GM12878 (cell line): ENCODE measurements around the gene TTLL8. TPM values are rescaled to one million over a fixed set of nuclear protein-coding genes. Genes with fewer than 3 reads are reported as not detected.

Experiments used
- ATAC-seq: fragments of 200-7000 bp; cut with Tn5 transposase; 3 replicates; pipeline ENCODE4 v1.9.1; 2020; ENCODE audit warnings: mild to moderate bottlenecking, moderate library complexity
- BruUV-seq: library from RNA; stranded (reverse); fragments of 400-500 nt; replicated peaks from 2 replicates; lab custom pipeline; 2021; lab: Mats Ljungman, UMichigan
- CTCF ChIA-PET: fragments of 300-600 bp; sonication (Branson Sonifier 250); formaldehyde crosslinking; extraction: SDS; loops from one replicate; lab custom pipeline; 2021; ENCODE audit warnings: inconsistent platforms; lab: Yijun Ruan, JAX
- POLR2A ChIA-PET: fragments of 350-600 bp; formaldehyde crosslinking; extraction: SDS; loops from one replicate; lab custom pipeline; 2021; ENCODE audit warnings: inconsistent platforms; lab: Charles Lee
- RAD21 ChIA-PET: fragments of 300-600 bp; sonication (Branson Sonifier 250); formaldehyde crosslinking; loops from one replicate; lab custom pipeline; 2023; ENCODE audit warnings: antibody characterized with exemption; ENCODE audit not compliant: unreplicated experiment; lab: Charles Lee
- SMC1A ChIA-PET: fragments of 300-600 bp; sonication (Branson Sonifier 250); formaldehyde crosslinking; loops from one replicate; lab custom pipeline; 2023; ENCODE audit not compliant: unreplicated experiment, uncharacterized antibody; lab: Charles Lee
- DNase-seq: peaks from one replicate; pipeline ENCODE4 v3.0.0-alpha.2; 2011; ENCODE audit warnings: low read depth, low spot score
- FAIRE-seq: peaks from 3 replicates; lab custom pipeline; 2011; peaks lifted over from hg19 to GRCh38; lab: Jason Lieb, UNC
- H2AFZ ChIP-seq: 2 replicates; pipeline ENCODE4 v1.6.0; 2011; ENCODE audit warnings: low read depth, low read length, control low read depth; ENCODE audit not compliant: control insufficient read depth
- H3K27ac ChIP-seq: 2 replicates; pipeline ENCODE4 v1.5.1; 2011; ENCODE audit warnings: control low read depth; ENCODE audit not compliant: control insufficient read depth, insufficient read depth
- H3K27me3 ChIP-seq, 2 experiments: replicated peaks in 1 of 2; 2 replicates each; pipeline versions ENCODE4 v1.6.0 to v1.6.1; 2011; ENCODE audit warnings: low read length in 1 of 2; ENCODE audit not compliant: control insufficient read depth in 2 of 2, insufficient read depth in 2 of 2
- H3K36me3 ChIP-seq, 2 experiments: 2 replicates each; pipeline ENCODE4 v1.5.1; 2011; ENCODE audit warnings: low read length in 1 of 2; ENCODE audit not compliant: control insufficient read depth in 2 of 2, insufficient read depth in 2 of 2
- H3K4me1 ChIP-seq: 2 replicates; pipeline ENCODE4 v1.6.1; 2011; ENCODE audit warnings: mild to moderate bottlenecking, low read length, moderate library complexity, mixed read lengths; ENCODE audit not compliant: control insufficient read depth, insufficient read depth
- H3K4me2 ChIP-seq: 2 replicates; pipeline ENCODE4 v1.6.0; 2011; ENCODE audit warnings: control low read depth; ENCODE audit not compliant: control insufficient read depth, insufficient read depth
- H3K4me3 ChIP-seq: fragments of 200-600 bp; sonication (generic); 2 replicates; pipeline ENCODE4 v1.5.1; 2016
- H3K79me2 ChIP-seq: 2 replicates; pipeline ENCODE4 v1.6.0; 2011; ENCODE audit warnings: low read length; ENCODE audit not compliant: control insufficient read depth, insufficient read depth
- H3K9ac ChIP-seq: 2 replicates; pipeline ENCODE4 v1.8.0; 2011; ENCODE audit warnings: low read length, control low read depth, mixed read lengths; ENCODE audit not compliant: control insufficient read depth, insufficient read depth
- H3K9me3 ChIP-seq: replicated peaks from 3 replicates; pipeline ENCODE4 v1.5.1; 2011; ENCODE audit warnings: mild to moderate bottlenecking, low read length; ENCODE audit not compliant: control insufficient read depth, insufficient read depth
- H4K20me1 ChIP-seq: 2 replicates; pipeline ENCODE4 v1.6.0; 2011; ENCODE audit not compliant: control insufficient read depth, insufficient read depth
- DPF2 ChIP-seq: fragments of 450-650 bp; IDR thresholded peaks from 2 replicates; pipeline ENCODE4 v1.6.1; 2017; ENCODE audit warnings: mild to moderate bottlenecking
- FOXK2 ChIP-seq: fragments of 450-650 bp; IDR thresholded peaks from 2 replicates; pipeline ENCODE4 v1.6.1; 2017; ENCODE audit warnings: mild to moderate bottlenecking, moderate library complexity
- IRF4 ChIP-seq: IDR thresholded peaks from 2 replicates; pipeline ENCODE4 v1.6.1; 2011; ENCODE audit warnings: low read depth, low read length
- NKRF ChIP-seq: fragments of 450-650 bp; conservative IDR thresholded peaks from 2 replicates; pipeline ENCODE4 v1.6.1; 2017; ENCODE audit warnings: mild to moderate bottlenecking, moderate library complexity
- NRF1 ChIP-seq: conservative IDR thresholded peaks from 2 replicates; pipeline ENCODE4 v1.6.1; 2011; ENCODE audit warnings: mild to moderate bottlenecking, low read depth, low read length, improper control_type of control experiment
- RAD51 ChIP-seq: fragments of 450-650 bp; IDR thresholded peaks from 2 replicates; pipeline ENCODE4 v1.6.1; 2016; ENCODE audit warnings: moderate library complexity, mild to moderate bottlenecking, inconsistent platforms
- SMAD5 ChIP-seq: IDR thresholded peaks from 2 replicates; pipeline ENCODE4 v1.6.1; 2016; ENCODE audit warnings: antibody characterized with exemption, low read depth
- SMARCA5 ChIP-seq: fragments of 450-650 bp; IDR thresholded peaks from 2 replicates; pipeline ENCODE4 v1.6.1; 2017; ENCODE audit warnings: mild to moderate bottlenecking
- SP1 ChIP-seq: IDR thresholded peaks from one replicate; pipeline ENCODE4 v1.6.1; 2011; ENCODE audit warnings: low read depth, low read length
- SRF ChIP-seq, 2 experiments: IDR thresholded peaks; 2 replicates each; pipeline ENCODE4 v1.6.1; 2011; ENCODE audit warnings: low read depth in 2 of 2, low read length in 2 of 2, mild to moderate bottlenecking in 1 of 2, moderate library complexity in 1 of 2
- STAT3 ChIP-seq: IDR thresholded peaks from 2 replicates; pipeline ENCODE4 v1.6.1; 2011; ENCODE audit warnings: low read depth, low read length, improper control_type of control experiment
- ZNF207 ChIP-seq: fragments of 450-650 bp; IDR thresholded peaks from 2 replicates; pipeline ENCODE4 v1.6.1; 2014; ENCODE audit warnings: antibody characterized with exemption, mild to moderate bottlenecking, borderline replicate concordance
- ZNF592 ChIP-seq: fragments of 450-650 bp; IDR thresholded peaks from 2 replicates; pipeline ENCODE4 v1.6.1; 2017; ENCODE audit warnings: mild to moderate bottlenecking, moderate library complexity
- WGBS: methylation state at CpG from one replicate; pipeline ENCODE4 v1.1.6; 2016; ENCODE audit warnings: low lambda C conversion rate; ENCODE audit not compliant: insufficient replicate concordance, insufficient coverage; ENCODE audit errors: missing lambda C conversion rate; 5-methylcytosine and 5-hydroxymethylcytosine counted together
- in situ Hi-C: fragments of 300-500 bp; cut with MboI; formaldehyde crosslinking; loops from 9 replicates; pipeline ENCODE4 v1.14.3; 2018; ENCODE audit warnings: mixed read lengths
- intact Hi-C: fragments of 100-400 bp; cut with micrococcal nuclease; formaldehyde crosslinking; loops from one replicate; pipeline ENCODE4 v1.14.2; 2022; ENCODE audit not compliant: unreplicated experiment
- polyA plus RNA-seq, 11 experiments: library from polyadenylated mRNA; depleted of rRNA in 4 of 11; unstranded in 6 of 11; stranded (reverse) in 5 of 11; fragments of >200 nt; fragmentation: Nextera tagmentation in 4 of 11; fragmentation: Illumina TruSeq in 1 of 11; extraction: Ambion mirVana in 4 of 11; extraction: Trizol in 1 of 11; gene quantifications; 1 replicate in 1 of 11; 2 replicates in 10 of 11; pipeline versions ENCODE4 v1.2.1 to v1.2.3, GENCODE V29; 2011 to 2016; ENCODE audit warnings: inconsistent platforms in 2 of 11, missing spikeins in 2 of 11, low read depth in 1 of 11
- total RNA-seq, 4 experiments: library from RNA; depleted of rRNA in 3 of 4; stranded (reverse); fragments of >200 nt in 3 of 4; fragmentation: Illumina TruSeq in 1 of 4; extraction: Trizol in 1 of 4; gene quantifications; 2 replicates each; pipeline versions ENCODE4 v1.2.1 to v1.2.3, GENCODE V29; 2013 to 2021

The TTLL8 gene
- total and polyA plus RNA-seq, 10 of the 15 experiments (the other 5 are each of a cell fraction or from before 2014, with no cell fraction given): not detected

GRCh38 chr22:50072167-50072555, 14.1 kb upstream of the TTLL8 start:
- ChIA-PET CTCF (no interaction called here), POLR2A (no interaction called here)
- no peak overlapping the region for H2AFZ ChIP-seq
- no peak for ATAC-seq
- intact Hi-C loops: no loop called here
- TF ChIP-seq DPF2 (no peak), NKRF (no peak), RAD51 (no peak), SMARCA5 (no peak)
- TF ChIP-seq, all 136 proteins: peak for 0
- Histone ChIP-seq H3K9ac (no peak overlapping the region), H3K4me1 (no peaks in the 10 kb centered on the region), H4K20me1 (no peaks in the 10 kb centered on the region), H3K9me3 (no peaks in the 10 kb centered on the region), H3K27me3 (no peaks in the 10 kb centered on the region; a peak in 2 of 4 replicates), H3K4me3 (no peak overlapping the region), H3K27ac (no peak overlapping the region), H3K79me2 (no peaks in the 10 kb centered on the region), H3K36me3 (no peaks in the 10 kb centered on the region), H3K4me2 (no peak overlapping the region)
- in situ Hi-C loops: no loop called here
- 72% methylated on average over 9 of the region's 9 CpGs for WGBS
- FAIRE-seq (no peak), DNase-seq (no peak)
- ChIA-PET RAD21 (no interaction called here), SMC1A (no interaction called here)
- no TSS peak for BruUV-seq

GRCh38 chr22:50071432-50072166, 13.5 kb upstream of the TTLL8 start:
- Histone ChIP-seq H4K20me1 (no peaks in the 10 kb centered on the region), H3K4me2 (no peak overlapping the region), H3K9me3 (no peaks in the 10 kb centered on the region), H3K27me3 (no peaks in the 10 kb centered on the region; a peak in 2 of 4 replicates), H3K27ac (no peak overlapping the region), H3K4me3 (no peak overlapping the region), H3K4me1 (no peaks in the 10 kb centered on the region), H3K9ac (no peak overlapping the region), H2AFZ (no peak overlapping the region), H3K36me3 (no peaks in the 10 kb centered on the region), H3K79me2 (no peaks in the 10 kb centered on the region)
- ChIA-PET SMC1A (no interaction called here), POLR2A (no interaction called here), CTCF (no interaction called here), RAD21 (no interaction called here)
- no peak for DNase-seq
- in situ Hi-C loops: no loop called here
- FAIRE-seq: no peak
- WGBS: 37% methylated on average over 14 of the region's 14 CpGs
- intact Hi-C loops: no loop called here
- no peak for ATAC-seq
- no TSS peak for BruUV-seq
- TF ChIP-seq IRF4 (no peak), SP1 (no peak), SMAD5 (no peak), SRF (IDR thresholded peaks at IDR 0.05; ENCODE audit: low read depth in 2 of 2, low read length in 2 of 2) (no peak), ZNF592 (no peak), FOXK2 (no peak), NRF1 (no peak), ZNF207 (no peak), STAT3 (no peak)
